ENCODE data around the gene SLC13A3. TPM values are rescaled to one million over a fixed set of nuclear protein-coding genes. Genes with fewer than 3 reads are reported as not detected.

Gene SLC13A3
- total RNA-seq, 1 donor from 2014 or later: 7.4 TPM

GRCh38 chr20:46663531-46663930 lies 12.3 kb upstream of the SLC13A3 start:
- Mint-ChIP-seq H3K27me3 (ENCODE audit: insufficient read depth, low read depth) (no peaks in the 10 kb centered on the region), H3K36me3 (peaks cover 29% of the 10 kb centered on the region), H3K27ac (no peak overlapping the region), H3K4me1 (no peaks in the 10 kb centered on the region), H3K4me3 (no peak overlapping the region), H3K9me3 (peaks cover 22% of the 10 kb centered on the region)
- Histone ChIP-seq H3K9me3 (ENCODE audit: low read depth) (peaks cover 9% of the 10 kb centered on the region), H3K4me1 (no peaks in the 10 kb centered on the region), H3K36me3 (peaks cover 10% of the 10 kb centered on the region), H3K27me3 (no peaks in the 10 kb centered on the region), H3K79me2 (ENCODE audit: low read depth) (no peaks in the 10 kb centered on the region), H4K20me1 (ENCODE audit: low read depth) (no peaks in the 10 kb centered on the region), H3K9ac (no peak overlapping the region), H3K4me3 (no peak overlapping the region), H2AFZ (replicated peaks) (no peak overlapping the region), H3K4me2 (no peak overlapping the region), H3K27ac (no peak overlapping the region), H3F3A (ENCODE audit: low read depth) (no peaks in the 10 kb centered on the region)
- TF ChIP-seq EZH2phosphoT487 (IDR thresholded peaks at IDR 0.05) (no peak), EZH2 (IDR thresholded peaks at IDR 0.05) (no peak), CTCF (IDR thresholded peaks at IDR 0.05) (no peak)
- DNase-seq (ENCODE audit: low spot score): no peak

DNA sequence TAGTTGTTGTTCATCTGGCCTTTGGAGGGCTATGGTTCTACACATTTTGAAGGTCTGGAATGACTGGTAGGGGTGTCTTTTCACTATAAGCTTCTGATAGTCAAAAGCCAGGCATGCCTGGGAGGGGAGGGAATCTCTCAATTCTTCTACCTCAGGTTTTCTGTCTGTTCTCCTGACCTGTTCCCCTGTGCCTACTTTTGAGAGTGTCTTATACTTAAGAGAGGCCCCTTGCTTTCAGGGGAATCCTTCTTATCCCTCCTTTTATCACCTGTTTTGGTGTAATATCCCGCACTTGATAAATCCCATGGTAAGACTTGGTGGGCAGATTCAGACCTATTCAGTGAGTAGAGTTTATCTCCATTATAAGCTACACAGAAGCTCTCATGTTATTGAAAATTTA lies 10.4 kb upstream of the SLC13A3 start:
- Histone ChIP-seq H3K79me2 (ENCODE audit: low read depth) (no peaks in the 10 kb centered on the region), H3F3A (ENCODE audit: low read depth) (peaks cover 4% of the 10 kb centered on the region), H3K4me1 (no peaks in the 10 kb centered on the region), H3K4me3 (no peak overlapping the region), H3K36me3 (peaks cover 10% of the 10 kb centered on the region), H4K20me1 (ENCODE audit: low read depth) (no peaks in the 10 kb centered on the region), H3K9me3 (ENCODE audit: low read depth) (peaks cover 9% of the 10 kb centered on the region), H3K4me2 (no peak overlapping the region), H3K9ac (no peak overlapping the region), H3K27me3 (no peaks in the 10 kb centered on the region), H2AFZ (replicated peaks) (no peak overlapping the region), H3K27ac (no peak overlapping the region)
- Mint-ChIP-seq H3K27me3 (ENCODE audit: insufficient read depth, low read depth) (no peaks in the 10 kb centered on the region), H3K4me3 (no peak overlapping the region), H3K36me3 (peaks cover 30% of the 10 kb centered on the region), H3K27ac (no peak overlapping the region), H3K4me1 (no peaks in the 10 kb centered on the region), H3K9me3 (peaks cover 31% of the 10 kb centered on the region)
- no peak for DNase-seq (ENCODE audit: low spot score)
- TF ChIP-seq EZH2phosphoT487 (IDR thresholded peaks at IDR 0.05) (no peak), EZH2 (IDR thresholded peaks at IDR 0.05) (no peak), CTCF (IDR thresholded peaks at IDR 0.05) (no peak)

- Mint-ChIP-seq H3K27ac (no peak overlapping the region), H3K4me1 (no peaks in the 10 kb centered on the region)
- H3F3A ChIP-seq (ENCODE audit: low read depth): peaks cover 13% of the 10 kb centered on the region
These were observed 9.2 kb upstream of the SLC13A3 start for GRCh38 chr20:46660487-46660886.

More at GRCh38 chr20:46660487-46660886, 9.2 kb upstream of the SLC13A3 start:
- DNase-seq (ENCODE audit: low spot score): no peak
- Histone ChIP-seq H3K27me3 (no peaks in the 10 kb centered on the region), H3K4me1 (no peaks in the 10 kb centered on the region), H3K27ac (no peak overlapping the region), H3K4me2 (no peak overlapping the region), H2AFZ (replicated peaks) (no peak overlapping the region), H3K79me2 (ENCODE audit: low read depth) (no peaks in the 10 kb centered on the region), H3K4me3 (no peak overlapping the region), H3K36me3 (peaks cover 10% of the 10 kb centered on the region), H3K9me3 (ENCODE audit: low read depth) (peaks cover 9% of the 10 kb centered on the region), H3K9ac (no peak overlapping the region), H4K20me1 (ENCODE audit: low read depth) (no peaks in the 10 kb centered on the region)
- no peaks in the 10 kb centered on the region for H3K27me3 Mint-ChIP-seq (ENCODE audit: insufficient read depth, low read depth)
- H3K36me3 Mint-ChIP-seq: peaks cover 30% of the 10 kb centered on the region
- peaks cover 31% of the 10 kb centered on the region for H3K9me3 Mint-ChIP-seq
- no peak for TF ChIP-seq EZH2phosphoT487 (IDR thresholded peaks at IDR 0.05)
- TF ChIP-seq CTCF (IDR thresholded peaks at IDR 0.05): no peak
- TF ChIP-seq EZH2 (IDR thresholded peaks at IDR 0.05): no peak
- H3K4me3 Mint-ChIP-seq: no peak overlapping the region

All from neural progenitor cell (in vitro differentiated cells).